Panc1 (cell line): ENCODE results near the gene KCNQ1. TPM values are rescaled to one million over a fixed set of nuclear protein-coding genes. Genes with fewer than 3 reads are reported as not detected.

ENCODE experiments used
- ATAC-seq: fragments of 200-7000 bp; cut with Tn5 transposase; 2 replicates; pipeline ENCODE4 v1.9.1; 2020; ENCODE audit warnings: mild to moderate bottlenecking, moderate library complexity
- BruUV-seq: library from RNA; stranded (reverse); fragments of 400-500 nt; replicated peaks from 2 replicates; lab custom pipeline; 2021; lab: Mats Ljungman, UMichigan
- CTCF ChIA-PET: fragments of 300-600 bp; sonication (Branson Sonifier 250); formaldehyde crosslinking; loops from one replicate; lab custom pipeline; 2022; ENCODE audit warnings: antibody characterized with exemption; lab: Charles Lee
- POLR2A ChIA-PET: fragments of 300-600 bp; sonication (Branson Sonifier 250); formaldehyde crosslinking; loops from one replicate; lab custom pipeline; 2022; ENCODE audit warnings: antibody characterized with exemption; lab: Charles Lee
- DNase-seq: peaks from one replicate; pipeline ENCODE4 v3.0.0-alpha.2; 2010; ENCODE audit warnings: low read depth, low spot score
- H3K27ac ChIP-seq: 2 replicates; pipeline ENCODE4 v1.5.1; 2011; ENCODE audit warnings: mild to moderate bottlenecking, low read length, inconsistent platforms
- H3K27me3 ChIP-seq: fragments of 200-500 bp; sonication (Bioruptor generic); 2 replicates; pipeline ENCODE4 v1.6.0; 2014; ENCODE audit warnings: low read length, inconsistent platforms; ENCODE audit not compliant: control insufficient read depth, insufficient read depth
- H3K36me3 ChIP-seq: fragments of 200-500 bp; sonication (Bioruptor generic); 2 replicates; pipeline ENCODE4 v1.5.1; 2014; ENCODE audit warnings: inconsistent platforms, mild to moderate bottlenecking, low read length, moderate library complexity; ENCODE audit not compliant: control insufficient read depth, insufficient read depth
- H3K4me1 ChIP-seq: 2 replicates; pipeline ENCODE4 v1.5.1; 2011; ENCODE audit warnings: inconsistent platforms, mild to moderate bottlenecking, low read length, moderate library complexity; ENCODE audit not compliant: control insufficient read depth, insufficient read depth
- H3K4me3 ChIP-seq, 2 experiments: 2 replicates each; pipeline ENCODE4 v1.5.1; 2011 to 2012; ENCODE audit warnings: low read depth in 2 of 2, low read length in 2 of 2, mild to moderate bottlenecking in 2 of 2, inconsistent platforms in 1 of 2, moderate library complexity in 1 of 2
- H3K9me3 ChIP-seq: fragments of 200-500 bp; sonication (Bioruptor generic); 2 replicates; pipeline ENCODE4 v1.5.1; 2014; ENCODE audit warnings: low read depth, mild to moderate bottlenecking, inconsistent platforms, low read length, moderate library complexity; ENCODE audit not compliant: control insufficient read depth, insufficient read depth
- CTCF ChIP-seq: fragments of 450-650 bp; IDR thresholded peaks from 2 replicates; pipeline ENCODE4 v1.5.1; 2017; ENCODE audit warnings: mild to moderate bottlenecking
- POLR2AphosphoS5 ChIP-seq: IDR thresholded peaks from 2 replicates; pipeline ENCODE4 v1.6.1; 2012; ENCODE audit warnings: mild to moderate bottlenecking, low read depth, low read length, moderate library complexity
- REST ChIP-seq, 2 experiments: IDR thresholded peaks; 2 replicates each; pipeline ENCODE4 v1.6.1; 2011 to 2012; ENCODE audit warnings: low read depth in 2 of 2, control low read depth in 1 of 2, low read length in 1 of 2, mild to moderate bottlenecking in 1 of 2, moderate library complexity in 1 of 2; ENCODE audit not compliant: insufficient read depth in 1 of 2
- SIN3A ChIP-seq: IDR thresholded peaks from 2 replicates; pipeline ENCODE4 v1.6.1; 2012; ENCODE audit warnings: low read depth, mild to moderate bottlenecking, low read length, moderate library complexity, borderline replicate concordance; ENCODE audit not compliant: insufficient read depth
- TCF7L2 ChIP-seq: IDR thresholded peaks from 2 replicates; pipeline ENCODE4 v1.6.1; 2011; ENCODE audit warnings: mild to moderate bottlenecking, low read depth, low read length, inconsistent platforms
- in situ Hi-C: cut with HindIII; loops from 2 replicates; pipeline ENCODE4 v1.10.0; 2016; ENCODE audit warnings: low sequenced_read_pairs, low pct_unique_long_range_greater_than_20kb
- intact Hi-C: fragments of 100-400 bp; cut with micrococcal nuclease; formaldehyde crosslinking; loops from one replicate; pipeline ENCODE4 v1.10.0; 2022; ENCODE audit not compliant: unreplicated experiment
- total RNA-seq: library from RNA; stranded (reverse); gene quantifications from one replicate; pipeline ENCODE4 v1.2.1, GENCODE V29; 2021; ENCODE audit not compliant: unreplicated experiment

KCNQ1 gene
- total RNA-seq, 1 experiment from 2014 or later, result 1.0 TPM

- Histone ChIP-seq H3K9me3 (peaks cover 19% of the 10 kb centered on the region; the same call in 1 of the 2 replicates), H3K27me3 (no peaks in the 10 kb centered on the region), H3K36me3 (no peaks in the 10 kb centered on the region), H3K4me3 (no peak overlapping the region), H3K4me1 (peaks cover 8% of the 10 kb centered on the region), H3K27ac (no peak overlapping the region)
- ChIA-PET POLR2A (no interaction called here), CTCF (no interaction called here)
- intact Hi-C loops, result no loop called here
- no TSS peak for BruUV-seq
- no peak for TF ChIP-seq POLR2AphosphoS5
- in situ Hi-C loops, result no loop called here
- no peak for DNase-seq
- ATAC-seq, result peak; percentile 9
Measured at GRCh38 chr11:2827256-2827655, 382.4 kb downstream of the KCNQ1 start.

GRCh38 chr11:2827792-2828191, 383.0 kb downstream of the KCNQ1 start:
- Histone ChIP-seq H3K9me3 (peaks cover 16% of the 10 kb centered on the region; the same call in 1 of the 2 replicates), H3K4me1 (peaks cover 8% of the 10 kb centered on the region), H3K4me3 (no peak overlapping the region), H3K36me3 (no peaks in the 10 kb centered on the region), H3K27ac (no peak overlapping the region), H3K27me3 (no peaks in the 10 kb centered on the region)
- intact Hi-C loops (no loop called here), in situ Hi-C loops (no loop called here)
- ATAC-seq (no peak), DNase-seq (no peak)
- no TSS peak for BruUV-seq
- POLR2A ChIA-PET, result no interaction called here
- CTCF ChIA-PET, result no interaction called here
- TF ChIP-seq REST (IDR thresholded peaks at IDR 0.05; ENCODE audit: insufficient read depth in 1 of 2, low read depth in 2 of 2, low read length in 1 of 2) (no peak), TCF7L2 (no peak), CTCF (no peak), POLR2AphosphoS5 (no peak), SIN3A (no peak)

- H3K9me3 ChIP-seq, result peaks cover 12% of the 10 kb centered on the region; the same call in 1 of the 2 replicates
- TF ChIP-seq TCF7L2, result no peak
- no peak for TF ChIP-seq POLR2AphosphoS5
- H3K27ac ChIP-seq, result no peak overlapping the region
- ChIA-PET CTCF (no interaction called here), POLR2A (no interaction called here)
- ATAC-seq (no peak), DNase-seq (no peak)
- H3K36me3 ChIP-seq, result no peaks in the 10 kb centered on the region
- no TSS peak for BruUV-seq
- in situ Hi-C loops, result no loop called here
- no peaks in the 10 kb centered on the region for H3K27me3 ChIP-seq
- intact Hi-C loops, result no loop called here
- H3K4me1 ChIP-seq, result peaks cover 8% of the 10 kb centered on the region
- no peak overlapping the region for H3K4me3 ChIP-seq
Measured at GRCh38 chr11:2828585-2829330, 383.9 kb downstream of the KCNQ1 start.
